Neutrophil (primary cell): Measurements from ENCODE around the gene CDC20.

Source experiments
- H3K27ac ChIP-seq: fragments of 200-600 bp; sonication (generic); 2 replicates; pipeline ENCODE4 v1.5.1; 2016; ENCODE audit warnings: mild to moderate bottlenecking, moderate library complexity
- H3K27me3 ChIP-seq: fragments of 200-600 bp; sonication (generic); 2 replicates; pipeline ENCODE4 v1.6.0; 2016; ENCODE audit warnings: mild to moderate bottlenecking
- H3K36me3 ChIP-seq: fragments of 200-600 bp; sonication (generic); 2 replicates; pipeline ENCODE4 v1.5.1; 2017
- H3K4me1 ChIP-seq, 2 experiments: fragments of 200-600 bp in 1 of 2; sonication (generic) in 1 of 2; 1 replicate in 1 of 2; 2 replicates in 1 of 2; pipeline versions ENCODE4 v1.5.1 to v1.6.1; 2013 to 2016; ENCODE audit warnings: low read depth in 1 of 2, low read length in 1 of 2, mild to moderate bottlenecking in 1 of 2, moderate library complexity in 1 of 2; ENCODE audit not compliant: control insufficient read depth in 1 of 2, insufficient read depth in 1 of 2
- H3K4me3 ChIP-seq, 2 experiments: fragments of 200-600 bp in 1 of 2; sonication (generic) in 1 of 2; 1 replicate in 1 of 2; 2 replicates in 1 of 2; pipeline ENCODE4 v1.5.1; 2013 to 2016; ENCODE audit warnings: low read depth in 1 of 2, low read length in 1 of 2, mild to moderate bottlenecking in 1 of 2, moderate library complexity in 1 of 2
- H3K9me3 ChIP-seq: fragments of 200-600 bp; sonication (generic); 2 replicates; pipeline ENCODE4 v1.5.1; 2016
- TF ChIP-seq, protein P1 (sequence below): fragments of 200-600 bp; sonication (generic); IDR thresholded peaks from 2 replicates; pipeline ENCODE4 v1.5.1; 2016; ENCODE audit warnings: antibody characterized with exemption

The CDC20 gene

DNA sequence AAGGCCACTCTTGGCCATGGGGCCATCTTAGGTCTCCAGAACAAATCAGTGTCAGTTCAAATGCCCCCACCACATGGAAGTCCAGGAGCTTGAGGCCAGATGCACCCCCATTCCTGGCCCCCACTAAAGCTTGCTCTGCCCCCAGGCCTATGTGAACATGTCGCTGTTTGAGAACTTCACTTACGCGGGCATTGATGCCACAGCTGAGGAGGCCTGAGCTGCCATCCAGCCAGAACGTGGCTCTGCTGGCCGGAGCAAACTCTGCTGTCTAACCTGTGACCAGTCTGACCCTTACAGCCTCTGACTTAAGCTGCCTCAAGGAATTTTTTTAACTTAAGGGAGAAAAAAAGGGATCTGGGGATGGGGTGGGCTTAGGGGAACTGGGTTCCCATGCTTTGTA lies 36.3 kb upstream of the CDC20 start:
- H3K27me3 ChIP-seq = no peaks in the 10 kb centered on the region
- H3K27ac ChIP-seq = no peak overlapping the region
- no peaks in the 10 kb centered on the region for H3K9me3 ChIP-seq
- H3K4me1 ChIP-seq = no peaks in the 10 kb centered on the region
- H3K4me3 ChIP-seq = no peak overlapping the region
- no peaks in the 10 kb centered on the region for H3K36me3 ChIP-seq
- TF ChIP-seq, protein P1, sequence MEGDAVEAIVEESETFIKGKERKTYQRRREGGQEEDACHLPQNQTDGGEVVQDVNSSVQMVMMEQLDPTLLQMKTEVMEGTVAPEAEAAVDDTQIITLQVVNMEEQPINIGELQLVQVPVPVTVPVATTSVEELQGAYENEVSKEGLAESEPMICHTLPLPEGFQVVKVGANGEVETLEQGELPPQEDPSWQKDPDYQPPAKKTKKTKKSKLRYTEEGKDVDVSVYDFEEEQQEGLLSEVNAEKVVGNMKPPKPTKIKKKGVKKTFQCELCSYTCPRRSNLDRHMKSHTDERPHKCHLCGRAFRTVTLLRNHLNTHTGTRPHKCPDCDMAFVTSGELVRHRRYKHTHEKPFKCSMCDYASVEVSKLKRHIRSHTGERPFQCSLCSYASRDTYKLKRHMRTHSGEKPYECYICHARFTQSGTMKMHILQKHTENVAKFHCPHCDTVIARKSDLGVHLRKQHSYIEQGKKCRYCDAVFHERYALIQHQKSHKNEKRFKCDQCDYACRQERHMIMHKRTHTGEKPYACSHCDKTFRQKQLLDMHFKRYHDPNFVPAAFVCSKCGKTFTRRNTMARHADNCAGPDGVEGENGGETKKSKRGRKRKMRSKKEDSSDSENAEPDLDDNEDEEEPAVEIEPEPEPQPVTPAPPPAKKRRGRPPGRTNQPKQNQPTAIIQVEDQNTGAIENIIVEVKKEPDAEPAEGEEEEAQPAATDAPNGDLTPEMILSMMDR = no peak

GRCh38 chr1:43324810-43325209 lies 34.0 kb upstream of the CDC20 start:
- H3K27ac ChIP-seq = no peak overlapping the region
- no peaks in the 10 kb centered on the region for H3K27me3 ChIP-seq
- TF ChIP-seq, protein P1 = no peak
- H3K9me3 ChIP-seq = no peaks in the 10 kb centered on the region
- no peak overlapping the region for H3K4me3 ChIP-seq
- H3K36me3 ChIP-seq = no peaks in the 10 kb centered on the region
- H3K4me1 ChIP-seq = no peaks in the 10 kb centered on the region

- Histone ChIP-seq H3K9me3 (no peaks in the 10 kb centered on the region), H3K27ac (no peak overlapping the region), H3K36me3 (no peaks in the 10 kb centered on the region), H3K4me3 (no peak overlapping the region), H3K27me3 (no peaks in the 10 kb centered on the region), H3K4me1 (no peaks in the 10 kb centered on the region)
- TF ChIP-seq, protein P1 = no peak
These were observed 33.4 kb upstream of the CDC20 start for GRCh38 chr1:43325381-43325780.

- no peaks in the 10 kb centered on the region for H3K9me3 ChIP-seq
- TF ChIP-seq, protein P1 = no peak
- no peaks in the 10 kb centered on the region for H3K27me3 ChIP-seq
- no peak overlapping the region for H3K27ac ChIP-seq
- no peaks in the 10 kb centered on the region for H3K36me3 ChIP-seq
- no peak overlapping the region for H3K4me3 ChIP-seq
- no peaks in the 10 kb centered on the region for H3K4me1 ChIP-seq
These were observed 31.1 kb upstream of the CDC20 start for GRCh38 chr1:43327549-43328292.

DNA sequence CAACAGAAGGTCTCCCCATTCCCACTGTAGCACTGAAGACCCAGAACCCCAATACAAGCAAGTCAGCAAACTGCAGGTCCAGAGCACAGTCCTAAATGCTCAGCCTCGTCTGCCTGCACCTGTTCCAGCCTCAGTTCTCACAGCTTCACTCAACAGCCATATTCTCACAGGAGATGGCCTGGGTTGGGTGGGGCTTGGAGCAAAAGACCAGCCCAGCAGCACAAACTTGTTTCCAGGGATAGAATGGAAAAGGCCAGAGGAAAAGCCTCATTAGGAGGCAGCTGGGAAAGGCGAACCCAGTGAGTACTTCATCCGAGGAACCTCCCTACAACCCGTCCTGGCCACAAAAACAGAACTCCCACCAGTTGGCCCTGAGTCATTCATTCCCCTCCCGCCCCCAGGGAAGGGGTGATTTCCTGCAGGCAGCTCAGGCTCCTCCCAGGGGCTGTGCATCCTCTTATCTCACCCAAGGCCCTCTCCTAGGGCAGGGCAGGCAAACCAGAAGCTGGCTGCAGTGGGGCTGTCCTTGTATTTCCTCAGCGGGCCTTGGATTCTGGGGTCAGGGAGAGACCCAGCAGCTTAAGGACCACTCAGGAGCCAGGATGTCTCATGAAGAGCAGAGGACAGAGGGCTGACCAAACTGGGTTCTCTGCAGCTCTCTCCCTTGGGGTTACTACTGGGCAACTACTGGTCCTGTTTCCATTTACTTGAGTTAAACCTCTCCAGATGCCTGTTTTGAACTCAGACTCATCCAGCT lies 28.6 kb upstream of the CDC20 start:
- H3K9me3 ChIP-seq = no peaks in the 10 kb centered on the region
- TF ChIP-seq, protein P1 = no peak
- no peaks in the 10 kb centered on the region for H3K36me3 ChIP-seq
- H3K4me1 ChIP-seq = no peaks in the 10 kb centered on the region
- H3K27me3 ChIP-seq = no peaks in the 10 kb centered on the region
- no peak overlapping the region for H3K27ac ChIP-seq
- H3K4me3 ChIP-seq = no peak overlapping the region
